Measurements from ENCODE around the gene PDE11A. TPM values are rescaled to one million over a fixed set of nuclear protein-coding genes. Genes with fewer than 3 reads are reported as not detected.
A peak's percentile ranks its signal among the peaks of the same experiment; 100 is the strongest.

The PDE11A gene
- total and polyA plus RNA-seq, 2 of the 8 experiments (the other 6 are each of a cell fraction or from before 2014, with no cell fraction given) = 0.19 to 0.23 TPM

DNA sequence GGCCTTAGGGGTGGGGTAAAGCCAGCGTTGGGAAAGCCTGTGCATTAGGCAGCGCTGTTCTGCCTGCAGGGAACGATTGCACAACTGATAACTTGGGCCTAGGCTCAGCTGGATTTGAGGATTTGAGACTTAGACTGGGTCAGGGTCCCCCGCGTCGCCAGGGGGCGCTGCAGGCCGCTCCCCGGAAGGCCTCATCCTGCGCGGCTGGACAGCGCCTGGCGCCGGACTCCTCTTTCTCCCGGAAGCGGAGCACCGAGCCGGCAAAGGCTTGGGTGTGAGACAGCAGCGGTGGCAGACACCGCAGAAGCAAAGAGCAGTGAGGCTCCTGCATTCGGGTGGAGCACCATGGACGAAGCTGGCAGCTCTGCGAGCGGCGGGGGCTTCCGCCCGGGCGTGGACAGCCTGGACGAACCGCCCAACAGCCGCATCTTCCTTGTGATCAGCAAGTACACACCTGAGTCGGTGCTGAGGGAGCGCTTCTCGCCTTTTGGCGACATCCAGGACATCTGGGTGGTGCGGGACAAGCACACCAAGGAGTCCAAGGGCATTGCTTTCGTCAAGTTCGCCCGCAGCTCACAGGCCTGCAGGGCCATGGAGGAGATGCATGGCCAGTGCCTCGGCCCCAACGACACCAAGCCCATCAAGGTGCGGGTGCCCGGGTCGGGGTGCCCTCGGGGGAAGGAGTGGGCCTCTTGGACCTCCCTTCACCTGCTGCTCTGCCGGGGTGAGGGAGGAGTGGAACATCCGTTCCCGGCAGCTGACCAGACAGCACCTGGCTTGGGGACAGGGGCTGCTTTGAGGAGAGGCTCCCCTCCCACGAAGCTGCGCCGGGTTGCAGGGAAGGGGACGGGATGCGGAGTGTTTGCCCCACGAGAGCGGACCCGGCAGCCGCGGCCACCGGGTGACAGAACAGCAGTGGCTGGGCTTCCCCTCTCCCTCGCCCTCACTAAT is 39.9 kb upstream of the PDE11A start, which contains the start of gene RBM45 (continued):
- TF ChIP-seq TBP (IDR thresholded peaks at IDR 0.05; ENCODE audit: low read depth, low read length) (peak; percentile 90), BRCA1 (IDR thresholded peaks at IDR 0.05; ENCODE audit: low read depth, low read length) (no peak), TCF12 (IDR thresholded peaks at IDR 0.05; ENCODE audit: low read depth, low read length) (no peak), RAD21 (IDR thresholded peaks at IDR 0.05 in 1 of 2, conservative IDR thresholded peaks at IDR 0.05 in 1 of 2; ENCODE audit: low read depth in 2 of 2, low read length in 2 of 2) (peak; percentile 72 to 83), ZNF274 (IDR thresholded peaks at IDR 0.05; ENCODE audit: borderline replicate concordance, extremely low read depth, low read length) (no peak), CEBPB (IDR thresholded peaks at IDR 0.05; ENCODE audit: low read depth, low read length) (peak; percentile 99)
- TF ChIP-seq, protein P1, sequence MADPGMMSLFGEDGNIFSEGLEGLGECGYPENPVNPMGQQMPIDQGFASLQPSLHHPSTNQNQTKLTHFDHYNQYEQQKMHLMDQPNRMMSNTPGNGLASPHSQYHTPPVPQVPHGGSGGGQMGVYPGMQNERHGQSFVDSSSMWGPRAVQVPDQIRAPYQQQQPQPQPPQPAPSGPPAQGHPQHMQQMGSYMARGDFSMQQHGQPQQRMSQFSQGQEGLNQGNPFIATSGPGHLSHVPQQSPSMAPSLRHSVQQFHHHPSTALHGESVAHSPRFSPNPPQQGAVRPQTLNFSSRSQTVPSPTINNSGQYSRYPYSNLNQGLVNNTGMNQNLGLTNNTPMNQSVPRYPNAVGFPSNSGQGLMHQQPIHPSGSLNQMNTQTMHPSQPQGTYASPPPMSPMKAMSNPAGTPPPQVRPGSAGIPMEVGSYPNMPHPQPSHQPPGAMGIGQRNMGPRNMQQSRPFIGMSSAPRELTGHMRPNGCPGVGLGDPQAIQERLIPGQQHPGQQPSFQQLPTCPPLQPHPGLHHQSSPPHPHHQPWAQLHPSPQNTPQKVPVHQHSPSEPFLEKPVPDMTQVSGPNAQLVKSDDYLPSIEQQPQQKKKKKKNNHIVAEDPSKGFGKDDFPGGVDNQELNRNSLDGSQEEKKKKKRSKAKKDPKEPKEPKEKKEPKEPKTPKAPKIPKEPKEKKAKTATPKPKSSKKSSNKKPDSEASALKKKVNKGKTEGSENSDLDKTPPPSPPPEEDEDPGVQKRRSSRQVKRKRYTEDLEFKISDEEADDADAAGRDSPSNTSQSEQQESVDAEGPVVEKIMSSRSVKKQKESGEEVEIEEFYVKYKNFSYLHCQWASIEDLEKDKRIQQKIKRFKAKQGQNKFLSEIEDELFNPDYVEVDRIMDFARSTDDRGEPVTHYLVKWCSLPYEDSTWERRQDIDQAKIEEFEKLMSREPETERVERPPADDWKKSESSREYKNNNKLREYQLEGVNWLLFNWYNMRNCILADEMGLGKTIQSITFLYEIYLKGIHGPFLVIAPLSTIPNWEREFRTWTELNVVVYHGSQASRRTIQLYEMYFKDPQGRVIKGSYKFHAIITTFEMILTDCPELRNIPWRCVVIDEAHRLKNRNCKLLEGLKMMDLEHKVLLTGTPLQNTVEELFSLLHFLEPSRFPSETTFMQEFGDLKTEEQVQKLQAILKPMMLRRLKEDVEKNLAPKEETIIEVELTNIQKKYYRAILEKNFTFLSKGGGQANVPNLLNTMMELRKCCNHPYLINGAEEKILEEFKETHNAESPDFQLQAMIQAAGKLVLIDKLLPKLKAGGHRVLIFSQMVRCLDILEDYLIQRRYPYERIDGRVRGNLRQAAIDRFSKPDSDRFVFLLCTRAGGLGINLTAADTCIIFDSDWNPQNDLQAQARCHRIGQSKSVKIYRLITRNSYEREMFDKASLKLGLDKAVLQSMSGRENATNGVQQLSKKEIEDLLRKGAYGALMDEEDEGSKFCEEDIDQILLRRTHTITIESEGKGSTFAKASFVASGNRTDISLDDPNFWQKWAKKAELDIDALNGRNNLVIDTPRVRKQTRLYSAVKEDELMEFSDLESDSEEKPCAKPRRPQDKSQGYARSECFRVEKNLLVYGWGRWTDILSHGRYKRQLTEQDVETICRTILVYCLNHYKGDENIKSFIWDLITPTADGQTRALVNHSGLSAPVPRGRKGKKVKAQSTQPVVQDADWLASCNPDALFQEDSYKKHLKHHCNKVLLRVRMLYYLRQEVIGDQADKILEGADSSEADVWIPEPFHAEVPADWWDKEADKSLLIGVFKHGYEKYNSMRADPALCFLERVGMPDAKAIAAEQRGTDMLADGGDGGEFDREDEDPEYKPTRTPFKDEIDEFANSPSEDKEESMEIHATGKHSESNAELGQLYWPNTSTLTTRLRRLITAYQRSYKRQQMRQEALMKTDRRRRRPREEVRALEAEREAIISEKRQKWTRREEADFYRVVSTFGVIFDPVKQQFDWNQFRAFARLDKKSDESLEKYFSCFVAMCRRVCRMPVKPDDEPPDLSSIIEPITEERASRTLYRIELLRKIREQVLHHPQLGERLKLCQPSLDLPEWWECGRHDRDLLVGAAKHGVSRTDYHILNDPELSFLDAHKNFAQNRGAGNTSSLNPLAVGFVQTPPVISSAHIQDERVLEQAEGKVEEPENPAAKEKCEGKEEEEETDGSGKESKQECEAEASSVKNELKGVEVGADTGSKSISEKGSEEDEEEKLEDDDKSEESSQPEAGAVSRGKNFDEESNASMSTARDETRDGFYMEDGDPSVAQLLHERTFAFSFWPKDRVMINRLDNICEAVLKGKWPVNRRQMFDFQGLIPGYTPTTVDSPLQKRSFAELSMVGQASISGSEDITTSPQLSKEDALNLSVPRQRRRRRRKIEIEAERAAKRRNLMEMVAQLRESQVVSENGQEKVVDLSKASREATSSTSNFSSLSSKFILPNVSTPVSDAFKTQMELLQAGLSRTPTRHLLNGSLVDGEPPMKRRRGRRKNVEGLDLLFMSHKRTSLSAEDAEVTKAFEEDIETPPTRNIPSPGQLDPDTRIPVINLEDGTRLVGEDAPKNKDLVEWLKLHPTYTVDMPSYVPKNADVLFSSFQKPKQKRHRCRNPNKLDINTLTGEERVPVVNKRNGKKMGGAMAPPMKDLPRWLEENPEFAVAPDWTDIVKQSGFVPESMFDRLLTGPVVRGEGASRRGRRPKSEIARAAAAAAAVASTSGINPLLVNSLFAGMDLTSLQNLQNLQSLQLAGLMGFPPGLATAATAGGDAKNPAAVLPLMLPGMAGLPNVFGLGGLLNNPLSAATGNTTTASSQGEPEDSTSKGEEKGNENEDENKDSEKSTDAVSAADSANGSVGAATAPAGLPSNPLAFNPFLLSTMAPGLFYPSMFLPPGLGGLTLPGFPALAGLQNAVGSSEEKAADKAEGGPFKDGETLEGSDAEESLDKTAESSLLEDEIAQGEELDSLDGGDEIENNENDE (IDR thresholded peaks at IDR 0.05; ENCODE audit: insufficient replicate concordance, low read length) = no peak
- TF ChIP-seq, protein P2, sequence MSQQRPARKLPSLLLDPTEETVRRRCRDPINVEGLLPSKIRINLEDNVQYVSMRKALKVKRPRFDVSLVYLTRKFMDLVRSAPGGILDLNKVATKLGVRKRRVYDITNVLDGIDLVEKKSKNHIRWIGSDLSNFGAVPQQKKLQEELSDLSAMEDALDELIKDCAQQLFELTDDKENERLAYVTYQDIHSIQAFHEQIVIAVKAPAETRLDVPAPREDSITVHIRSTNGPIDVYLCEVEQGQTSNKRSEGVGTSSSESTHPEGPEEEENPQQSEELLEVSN (IDR thresholded peaks at IDR 0.05) = no peak; the same call in 1 of the 2 replicates

Data from H1 (cell line).